Nephron progenitor cell (in vitro differentiated cells): Measurements from ENCODE around the gene TSPAN4.
A peak's percentile ranks its signal among the peaks of the same experiment; 100 is the strongest.

Experiments
- DNase-seq: peaks from one replicate; pipeline ENCODE4 v3.0.0; 2021
- H3K27ac Mint-ChIP-seq: 2 replicates; pipeline ENCODE4 v1.8.0; 2021; ENCODE audit warnings: mild to moderate bottlenecking, moderate library complexity, mixed read lengths
- H3K27me3 Mint-ChIP-seq: 2 replicates; pipeline ENCODE4 v1.8.0; 2021; ENCODE audit warnings: mild to moderate bottlenecking, low read depth, mixed read lengths; ENCODE audit not compliant: poor library complexity
- H3K36me3 Mint-ChIP-seq: 2 replicates; pipeline ENCODE4 v1.8.0; 2021; ENCODE audit warnings: low read depth, mixed read lengths
- H3K4me1 Mint-ChIP-seq: 2 replicates; pipeline ENCODE4 v1.8.0; 2021; ENCODE audit warnings: mixed read lengths
- H3K4me3 Mint-ChIP-seq: 2 replicates; pipeline ENCODE4 v1.8.0; 2021; ENCODE audit warnings: mild to moderate bottlenecking, moderate library complexity, mixed read lengths
- H3K9me3 Mint-ChIP-seq: 2 replicates; pipeline ENCODE4 v1.8.0; 2021; ENCODE audit warnings: mild to moderate bottlenecking, moderate library complexity, mixed read lengths
- CTCF ChIP-seq: fragments of 200-600 bp; sonication (generic); IDR thresholded peaks from 2 replicates; pipeline ENCODE4 v1.5.0; 2021; ENCODE audit warnings: antibody characterized with exemption

The TSPAN4 gene

GRCh38 chr11:832529-833113 is 10.0 kb upstream of the TSPAN4 start, which contains the start of gene CD151:
Gene CD151, plus strand, starts transcription at chr11:832952. Its CDS starts 3,118 bp downstream, at chr11:836070.
- H3K4me1 Mint-ChIP-seq = peaks cover 46% of the 10 kb centered on the region
- DNase-seq = peak; percentile 72
- no peaks in the 10 kb centered on the region for H3K9me3 Mint-ChIP-seq

GRCh38 chr11:833114-833791 is 9.4 kb upstream of the TSPAN4 start:
- DNase-seq = peak; percentile 69
- Mint-ChIP-seq H3K4me1 (peaks cover 40% of the 10 kb centered on the region), H3K36me3 (no peaks in the 10 kb centered on the region), H3K27ac (no peak overlapping the region), H3K4me3 (peak overlapping the region; percentile 79), H3K27me3 (peaks cover 42% of the 10 kb centered on the region), H3K9me3 (no peaks in the 10 kb centered on the region)
- no peak for TF ChIP-seq CTCF

More at GRCh38 chr11:832529-833113, 10.0 kb upstream of the TSPAN4 start, which contains the start of gene CD151:
- TF ChIP-seq CTCF = no peak
- Mint-ChIP-seq H3K27ac (no peak within 1 kb of the TSS), H3K4me3 (peak within 1 kb of the TSS; percentile 79), H3K36me3 (no peaks in the 10 kb centered on the region), H3K27me3 (peaks cover 49% of the 10 kb centered on the region)

- peaks cover 36% of the 10 kb centered on the region for H3K27me3 Mint-ChIP-seq
- H3K9me3 Mint-ChIP-seq = no peaks in the 10 kb centered on the region
- no peak for TF ChIP-seq CTCF
- H3K27ac Mint-ChIP-seq = no peak overlapping the region
- H3K36me3 Mint-ChIP-seq = no peaks in the 10 kb centered on the region
- DNase-seq = no peak
- H3K4me3 Mint-ChIP-seq = peak overlapping the region; percentile 79
- peaks cover 33% of the 10 kb centered on the region for H3K4me1 Mint-ChIP-seq
Observed at GRCh38 chr11:833849-834311, 8.8 kb upstream of the TSPAN4 start.

- Mint-ChIP-seq H3K36me3 (no peaks in the 10 kb centered on the region), H3K9me3 (no peaks in the 10 kb centered on the region), H3K27ac (no peak overlapping the region)
Observed at GRCh38 chr11:834371-835316, 8.0 kb upstream of the TSPAN4 start.

GRCh38 chr11:836274-836673 is 6.4 kb upstream of the TSPAN4 start:
- no peak overlapping the region for H3K4me3 Mint-ChIP-seq
- H3K27me3 Mint-ChIP-seq = peaks cover 15% of the 10 kb centered on the region
- H3K4me1 Mint-ChIP-seq = peaks cover 35% of the 10 kb centered on the region
- H3K36me3 Mint-ChIP-seq = peaks cover 8% of the 10 kb centered on the region
- no peak for DNase-seq
- no peaks in the 10 kb centered on the region for H3K9me3 Mint-ChIP-seq
- no peak overlapping the region for H3K27ac Mint-ChIP-seq
- no peak for TF ChIP-seq CTCF

More at GRCh38 chr11:834371-835316, 8.0 kb upstream of the TSPAN4 start:
- Mint-ChIP-seq H3K4me1 (peaks cover 27% of the 10 kb centered on the region), H3K27me3 (peaks cover 28% of the 10 kb centered on the region), H3K4me3 (peak overlapping the region; percentile 79)
- DNase-seq = no peak
- no peak for TF ChIP-seq CTCF
